GM23338 (cell line): Measurements from ENCODE around the gene ARHGEF16.

ENCODE experiments used
- CREB1 ChIP-seq: fragments of 250-450 bp; sonication (Bioruptor Pico); IDR thresholded peaks from 2 replicates; pipeline ENCODE4 v1.5.0; 2020; ENCODE audit warnings: low read depth, mild to moderate bottlenecking, moderate library complexity
- CTCF ChIP-seq, 2 experiments: fragments of 200-600 bp in 1 of 2; sonication (generic) in 1 of 2; conservative IDR thresholded peaks; 2 replicates each; pipeline versions ENCODE4 v1.5.1 to v1.6.1; 2016 to 2017; ENCODE audit warnings: antibody characterized with exemption in 2 of 2, low read depth in 2 of 2, mild to moderate bottlenecking in 2 of 2, moderate library complexity in 1 of 2
- ETS1 ChIP-seq: IDR thresholded peaks from 2 replicates; pipeline ENCODE4 v1.6.1; 2016; ENCODE audit warnings: antibody characterized with exemption
- EZH2 ChIP-seq: fragments of 200-600 bp; sonication (generic); IDR thresholded peaks from one replicate; pipeline ENCODE4 v1.8.0; 2017; ENCODE audit warnings: antibody characterized with exemption, mild to moderate bottlenecking, low read depth; ENCODE audit not compliant: unreplicated experiment
- EZH2phosphoT487 ChIP-seq: fragments of 200-600 bp; sonication (generic); IDR thresholded peaks from one replicate; pipeline ENCODE4 v1.8.1; 2018; ENCODE audit warnings: antibody characterized with exemption; ENCODE audit not compliant: unreplicated experiment
- JUNB ChIP-seq: IDR thresholded peaks from one replicate; pipeline ENCODE4 v1.6.1; 2016; ENCODE audit warnings: antibody characterized with exemption; ENCODE audit not compliant: unreplicated experiment
- NANOG ChIP-seq: IDR thresholded peaks from 2 replicates; pipeline ENCODE4 v1.6.1; 2016; ENCODE audit warnings: antibody characterized with exemption, borderline replicate concordance
- POLR2AphosphoS5 ChIP-seq: IDR thresholded peaks from 2 replicates; pipeline ENCODE4 v1.6.1; 2016; ENCODE audit warnings: antibody characterized with exemption, low read depth
- REST ChIP-seq: IDR thresholded peaks from one replicate; pipeline ENCODE4 v1.6.1; 2018; ENCODE audit warnings: antibody characterized with exemption; ENCODE audit not compliant: unreplicated experiment
- STAT1 ChIP-seq: IDR thresholded peaks from one replicate; pipeline ENCODE4 v1.6.1; 2016; ENCODE audit warnings: antibody characterized with exemption; ENCODE audit not compliant: unreplicated experiment
- ZNF114 ChIP-seq: fragments of 250-450 bp; sonication (Bioruptor Pico); IDR thresholded peaks from 2 replicates; pipeline ENCODE4 v1.5.0; 2020; ENCODE audit warnings: mild to moderate bottlenecking, moderate library complexity
- ZNF331 ChIP-seq: fragments of 250-450 bp; sonication (Bioruptor Pico); IDR thresholded peaks from 2 replicates; pipeline ENCODE4 v1.5.0; 2020; ENCODE audit warnings: low read depth, mild to moderate bottlenecking, moderate library complexity
- ZNF462 ChIP-seq: fragments of 250-450 bp; sonication (Bioruptor Pico); IDR thresholded peaks from 2 replicates; pipeline ENCODE4 v1.5.0; 2020; ENCODE audit warnings: mild to moderate bottlenecking, moderate library complexity

GRCh38 chr1:3506041-3506440 lies 51.6 kb downstream of the ARHGEF16 start:
- TF ChIP-seq CTCF (conservative IDR thresholded peaks at IDR 0.05; ENCODE audit: low read depth in 2 of 2): no peak
- TF ChIP-seq EZH2phosphoT487: no peak
- TF ChIP-seq ETS1: no peak
- TF ChIP-seq REST: no peak
- TF ChIP-seq POLR2AphosphoS5: no peak
- no peak for TF ChIP-seq CREB1
- no peak for TF ChIP-seq ZNF331
- TF ChIP-seq JUNB: no peak
- no peak for TF ChIP-seq EZH2
- TF ChIP-seq ZNF114 (CRISPR knock-in tag): no peak
- TF ChIP-seq NANOG: no peak
- no peak for TF ChIP-seq STAT1
- no peak for TF ChIP-seq ZNF462 (CRISPR knock-in tag)
